Pancreas (tissue), 10 donors: ENCODE data around the gene TRAF2. TPM values are rescaled to one million over a fixed set of nuclear protein-coding genes. Genes with fewer than 3 reads are reported as not detected.

Experiments used
- ATAC-seq, 4 donors: fragments of 200-7000 bp; cut with Tn5 transposase; one replicate each; pipeline versions ENCODE4 v1.8.0 to v1.9.1; 2020; ENCODE audit warnings: mild to moderate bottlenecking in 4 of 4, moderate library complexity in 4 of 4
- DNase-seq, 6 donors: peaks; one replicate each; pipeline ENCODE4 v3.0.0-alpha.2; 2020
- FAIRE-seq: peaks from 2 replicates; lab custom pipeline; 2012; peaks lifted over from hg19 to GRCh38; lab: Jason Lieb, UNC
- H3K27ac ChIP-seq, 4 donors: fragments of 200-600 bp; sonication (generic); 1 replicate in 3 of 4; 2 replicates in 1 of 4; pipeline versions ENCODE4 v1.5.0 to v1.8.0; 2020
- H3K27me3 ChIP-seq, 4 donors: fragments of 200-600 bp; one replicate each; pipeline ENCODE4 v1.8.0; 2021
- H3K36me3 ChIP-seq, 3 donors: fragments of 200-600 bp; sonication (generic) in 1 of 3; one replicate each; pipeline versions ENCODE4 v1.5.0 to v1.8.0; 2020 to 2021
- H3K4me1 ChIP-seq, 3 donors: fragments of 200-600 bp; one replicate each; pipeline ENCODE4 v1.8.0; 2021
- H3K4me3 ChIP-seq, 4 donors: fragments of 200-600 bp; sonication (generic) in 2 of 4; one replicate each; pipeline versions ENCODE4 v1.5.0 to v1.8.0; 2020 to 2021
- H3K9me3 ChIP-seq, 4 donors: fragments of 200-600 bp; one replicate each; pipeline ENCODE4 v1.8.0; 2021
- WGBS, 2 donors: extraction: QIAGEN DNeasy Blood & Tissue Kit; methylation state at CpG; one replicate each; pipeline ENCODE4 v1.1.7; 2013; 5-methylcytosine and 5-hydroxymethylcytosine counted together
- intact Hi-C, 3 donors: fragments of 100-400 bp; cut with DNase I; formaldehyde crosslinking; loops; one replicate each; pipeline versions ENCODE4 v1.11.1 to v1.14.2; 2022
- polyA plus RNA-seq, 2 donors: library from polyadenylated mRNA; stranded (reverse); fragments of 200-250 nt; gene quantifications; one replicate each; pipeline ENCODE4 v1.2.3, GENCODE V29; 2013
- total RNA-seq, 6 donors: library from RNA; stranded (reverse); fragmentation: NEBNext Ultra II Directional in 4 of 6; extraction: Animal tissue kit (Norgen Biotek cat#: 25700) in 4 of 6; gene quantifications; one replicate each; pipeline versions ENCODE4 v1.2.1 to v1.2.4, GENCODE V29; 2021 to 2023
- TF ChIP-seq, protein P1 (sequence below), 4 donors: fragments of 200-600 bp; sonication (generic) in 3 of 4; IDR thresholded peaks; one replicate each; pipeline versions ENCODE4 v1.5.0 to v1.8.0; 2021; ENCODE audit warnings: antibody characterized with exemption in 4 of 4
- donor health status: healthy with polysubstance abuse.
- donor health status: DM: no; HTN: no; CAD: no; lungs with moderate emphysema.
- donor health status: DM: no; HTN: no; CAD: no.
- donor health status: control.
- donor health status: control.
- donor health status: Bipolar disorder and iron deficiency.
- donor health status: DM: yes; HTN: yes; CAD: no.
- donor health status: DM: no; HTN: no; CAD: no.
- donor health status: DM: no; HTN: no; CAD: no.
- donor health status: DM: yes; HTN: yes; CAD: no.

Gene TRAF2
- total and polyA plus RNA-seq, 8 donors, result 4.8 to 14.4 (median 8.2) TPM

DNA sequence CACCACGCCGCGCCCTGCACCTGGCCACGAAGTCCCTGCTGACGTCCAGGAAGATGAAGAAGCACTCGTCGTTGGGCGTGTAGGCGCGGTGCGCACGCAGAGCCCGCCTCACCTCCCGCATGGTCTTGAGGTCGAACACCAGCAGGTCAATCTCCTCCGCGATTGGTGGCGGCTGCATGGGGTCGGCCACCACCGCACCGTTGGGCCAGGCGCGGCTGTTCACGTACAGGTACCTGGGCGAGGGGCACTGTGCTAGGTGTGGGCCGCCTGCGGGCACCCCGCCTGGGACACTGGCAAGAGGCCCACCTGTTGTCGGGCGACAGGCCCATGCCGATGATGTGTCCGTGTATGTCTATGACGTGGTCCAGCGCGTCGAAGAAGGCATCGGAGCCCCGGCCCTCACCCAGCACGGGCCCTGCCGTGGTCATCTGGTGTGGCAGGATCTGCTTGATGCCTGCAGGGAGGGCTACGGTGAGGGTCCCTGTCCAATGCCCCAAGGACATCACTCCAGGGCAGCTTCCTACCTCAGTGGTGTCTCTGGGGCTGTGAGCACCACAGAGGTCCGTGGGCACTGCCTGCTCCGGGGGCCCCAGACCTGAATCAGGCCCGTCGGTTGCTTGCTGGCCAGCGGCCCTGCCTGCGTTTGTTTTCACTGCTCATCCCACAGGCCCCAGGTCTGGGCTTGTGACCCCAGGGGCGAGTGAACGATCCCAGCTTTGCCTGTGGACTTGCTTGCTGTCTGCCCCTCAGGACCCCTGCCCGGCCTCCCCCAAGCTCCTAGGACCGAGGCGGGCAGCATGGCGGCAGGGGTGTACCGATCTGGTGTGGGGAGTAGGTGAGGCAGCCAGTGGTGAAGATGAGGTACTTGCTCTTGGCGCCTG lies 55.2 kb downstream of the TRAF2 start:
- no peak for ATAC-seq
- 95% methylated on average over 54 to 55 of the region's 55 CpGs for WGBS, 2 donors
- H3K4me3 ChIP-seq, result no peak overlapping the region
- DNase-seq, result peak in 2 of 6 donors; percentile 41 to 81
- H3K4me1 ChIP-seq, result no peaks in the 10 kb centered on the region
- peaks cover 7 to 31% (median 25%) of the 10 kb centered on the region in 3 donors for H3K36me3 ChIP-seq
- H3K27ac ChIP-seq, result no peak overlapping the region
- no peaks in the 10 kb centered on the region for H3K27me3 ChIP-seq
- intact Hi-C loops, result loop anchor here in 1 of 3 donors (10.0 kb wide), 2 partner anchors 97 to 147 kb away; partner anchors contain the start of genes AJM1, CCDC183, PHPT1 and TMEM141
- TF ChIP-seq, protein P1, sequence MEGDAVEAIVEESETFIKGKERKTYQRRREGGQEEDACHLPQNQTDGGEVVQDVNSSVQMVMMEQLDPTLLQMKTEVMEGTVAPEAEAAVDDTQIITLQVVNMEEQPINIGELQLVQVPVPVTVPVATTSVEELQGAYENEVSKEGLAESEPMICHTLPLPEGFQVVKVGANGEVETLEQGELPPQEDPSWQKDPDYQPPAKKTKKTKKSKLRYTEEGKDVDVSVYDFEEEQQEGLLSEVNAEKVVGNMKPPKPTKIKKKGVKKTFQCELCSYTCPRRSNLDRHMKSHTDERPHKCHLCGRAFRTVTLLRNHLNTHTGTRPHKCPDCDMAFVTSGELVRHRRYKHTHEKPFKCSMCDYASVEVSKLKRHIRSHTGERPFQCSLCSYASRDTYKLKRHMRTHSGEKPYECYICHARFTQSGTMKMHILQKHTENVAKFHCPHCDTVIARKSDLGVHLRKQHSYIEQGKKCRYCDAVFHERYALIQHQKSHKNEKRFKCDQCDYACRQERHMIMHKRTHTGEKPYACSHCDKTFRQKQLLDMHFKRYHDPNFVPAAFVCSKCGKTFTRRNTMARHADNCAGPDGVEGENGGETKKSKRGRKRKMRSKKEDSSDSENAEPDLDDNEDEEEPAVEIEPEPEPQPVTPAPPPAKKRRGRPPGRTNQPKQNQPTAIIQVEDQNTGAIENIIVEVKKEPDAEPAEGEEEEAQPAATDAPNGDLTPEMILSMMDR (IDR thresholded peaks at IDR 0.05), result no peak
- no peaks in the 10 kb centered on the region for H3K9me3 ChIP-seq
- FAIRE-seq, result no peak

DNA sequence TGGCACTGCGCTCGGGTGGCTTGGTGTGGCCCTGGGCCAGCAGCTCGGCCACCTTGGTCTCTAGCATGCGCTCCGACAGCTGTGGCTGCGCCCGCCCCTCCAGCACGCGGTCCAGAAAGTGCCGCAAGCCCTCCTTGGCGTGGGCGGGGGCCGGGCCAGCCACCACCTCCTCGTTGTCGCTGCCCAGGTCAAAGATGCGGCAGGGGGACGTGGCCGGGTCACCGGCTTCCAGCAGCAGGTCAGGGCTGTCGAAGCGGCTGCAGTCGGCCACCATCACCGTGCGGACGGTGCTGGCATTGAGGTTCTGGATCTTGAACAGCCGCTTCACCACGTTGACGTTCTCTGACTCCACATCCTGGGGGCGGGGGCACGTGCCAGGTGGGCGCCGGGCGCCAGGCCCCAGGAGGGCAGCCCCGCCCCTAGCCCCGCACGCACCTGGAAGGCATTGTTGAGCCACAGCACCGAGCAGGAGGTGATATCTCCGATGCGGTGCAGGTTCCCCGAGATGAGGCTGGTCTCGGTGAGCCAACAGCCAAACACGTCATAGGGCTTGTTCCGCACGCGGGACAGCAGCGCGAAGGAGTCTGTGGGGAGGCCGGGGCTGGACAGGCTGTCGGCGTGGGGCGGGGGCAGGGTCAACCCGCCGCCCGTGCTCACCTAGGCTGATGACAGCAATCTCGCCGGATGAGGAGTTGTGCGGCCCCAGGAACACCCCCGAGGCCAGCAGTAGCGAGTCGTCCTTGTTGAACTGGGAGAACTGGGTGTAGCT lies 56.0 kb downstream of the TRAF2 start:
- FAIRE-seq, result no peak
- no peak for ATAC-seq
- no peaks in the 10 kb centered on the region for H3K9me3 ChIP-seq
- intact Hi-C loops, result loop anchor here in 1 of 3 donors (10.0 kb wide), 2 partner anchors 97 to 147 kb away; partner anchors contain the start of genes AJM1, CCDC183, PHPT1 and TMEM141
- 93 to 96% methylated on average over 60 of the region's 60 CpGs for WGBS, 2 donors
- TF ChIP-seq, protein P1 (IDR thresholded peaks at IDR 0.05), result no peak
- peak overlapping the region in 1 of 4 donors; percentile 87 for H3K4me3 ChIP-seq
- DNase-seq, result peak in 4 of 6 donors; percentile 27 to 83 (median 48)
- no peaks in the 10 kb centered on the region for H3K4me1 ChIP-seq
- H3K27me3 ChIP-seq, result no peaks in the 10 kb centered on the region
- H3K27ac ChIP-seq, result no peak overlapping the region
- H3K36me3 ChIP-seq, result peaks cover 7 to 31% (median 25%) of the 10 kb centered on the region in 3 donors

DNA sequence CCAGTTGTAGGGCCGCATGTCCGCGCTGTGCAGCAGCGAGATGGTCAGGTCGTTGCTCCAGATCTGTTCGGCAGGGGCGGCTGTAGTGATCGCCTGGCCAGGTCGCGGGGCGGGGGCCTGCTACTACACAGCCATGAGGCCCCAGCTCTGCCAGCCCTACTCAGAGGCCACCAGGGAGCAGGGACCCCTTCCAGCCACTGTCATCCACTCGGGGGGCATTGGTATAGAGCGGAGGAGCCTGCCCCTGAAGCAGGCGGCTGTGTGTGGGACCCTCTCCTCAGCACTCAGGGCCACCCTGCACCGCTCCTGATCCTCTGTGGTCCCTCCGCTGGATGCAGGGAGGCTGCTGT lies 56.5 kb downstream of the TRAF2 start:
- DNase-seq, result peak in 3 of 6 donors; percentile 49 to 78 (median 57)
- Histone ChIP-seq H3K4me1 (no peaks in the 10 kb centered on the region), H3K36me3 (peaks cover 7 to 31% (median 25%) of the 10 kb centered on the region in 3 donors), H3K27ac (no peak overlapping the region), H3K4me3 (peak overlapping the region in 1 of 4 donors; percentile 87), H3K27me3 (no peaks in the 10 kb centered on the region), H3K9me3 (no peaks in the 10 kb centered on the region)
- intact Hi-C loops, result loop anchor here in 1 of 3 donors (10.0 kb wide), 2 partner anchors 98 to 148 kb away; partner anchors contain the start of genes AJM1, CCDC183, PHPT1 and TMEM141
- WGBS, 2 donors, result 90 to 93% methylated on average over 15 to 16 of the region's 16 CpGs
- TF ChIP-seq, protein P1 (IDR thresholded peaks at IDR 0.05), result no peak
- ATAC-seq, result no peak
- no peak for FAIRE-seq

DNA sequence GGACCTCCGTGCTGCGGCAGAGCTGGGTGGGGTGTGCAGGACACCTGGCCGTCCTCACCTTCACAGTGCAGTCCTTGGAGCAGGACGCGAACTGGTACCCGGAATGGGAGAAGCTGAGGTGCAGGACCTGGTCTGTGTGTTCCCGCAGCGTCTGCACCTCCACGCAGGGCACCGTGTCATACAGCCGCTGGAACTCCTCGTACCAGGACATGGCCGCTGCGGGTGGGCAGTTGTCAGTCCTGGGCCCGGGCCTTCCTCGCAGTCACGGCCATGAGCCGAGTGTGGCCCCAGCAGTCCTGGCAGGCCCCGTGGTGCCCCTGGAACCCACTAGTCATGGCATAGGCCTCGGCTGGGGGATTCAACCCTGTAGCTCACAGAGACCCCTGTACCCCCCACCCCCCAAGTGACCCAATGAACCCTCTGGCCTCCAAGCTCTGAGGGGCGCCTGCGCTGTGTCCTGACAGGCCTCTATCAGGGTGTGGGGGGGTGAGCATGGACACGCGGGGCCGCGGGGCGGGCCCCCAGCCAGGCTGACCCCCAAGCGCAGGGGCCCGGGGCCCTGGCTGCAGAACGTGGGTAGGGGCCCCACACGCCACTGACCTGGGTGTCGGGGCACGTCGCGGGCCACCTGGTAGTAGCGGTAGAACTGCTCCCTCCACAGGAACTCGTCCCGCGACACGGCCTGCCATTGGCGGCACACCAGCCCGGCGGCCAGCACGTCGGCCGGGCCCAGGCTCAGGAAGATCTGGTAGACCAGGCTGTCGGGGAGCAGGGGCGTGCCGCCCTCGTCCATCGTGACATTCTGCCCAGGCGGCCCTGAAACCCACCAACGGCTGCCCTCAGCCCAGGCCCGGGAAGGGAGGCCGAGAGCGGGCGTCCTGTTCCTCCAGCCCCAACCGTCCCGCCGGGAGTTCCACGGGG lies 57.2 kb downstream of the TRAF2 start:
- H3K9me3 ChIP-seq, result no peaks in the 10 kb centered on the region
- TF ChIP-seq, protein P1 (IDR thresholded peaks at IDR 0.05), result no peak
- peaks cover 0 to 3% (median 0%) of the 10 kb centered on the region in 3 donors for H3K4me1 ChIP-seq
- DNase-seq (peak; percentile 44 to 92 (median 68)), ATAC-seq (peak; percentile 1 to 24 (median 5)), FAIRE-seq (no peak)
- peak overlapping the region; percentile 35 to 75 (median 69) for H3K27ac ChIP-seq
- no peaks in the 10 kb centered on the region for H3K27me3 ChIP-seq
- H3K36me3 ChIP-seq, result peaks cover 7 to 31% (median 25%) of the 10 kb centered on the region in 3 donors
- whole genome bisulfite sequencing, 2 donors, result 13 to 16% methylated on average over 49 to 61 of the region's 61 CpGs
- intact Hi-C loops, result loop anchor here in 1 of 3 donors (10.0 kb wide), 2 partner anchors 99 to 149 kb away; partner anchors contain the start of genes AJM1, CCDC183, PHPT1 and TMEM141
- H3K4me3 ChIP-seq, result peak overlapping the region; percentile 85 to 92 (median 88)
